HepG2 (cell line): Measurements from ENCODE around the gene ZMYND10. TPM values are rescaled to one million over a fixed set of nuclear protein-coding genes. Genes with fewer than 3 reads are reported as not detected.
A peak's percentile ranks its signal among the peaks of the same experiment; 100 is the strongest.

ENCODE experiments used
- FOXC1 ChIP-seq: sonication (generic); formaldehyde crosslinking; IDR thresholded peaks from 2 replicates; pipeline ENCODE4 v1.8.0; 2022; ENCODE audit warnings: mild to moderate bottlenecking, missing genetic modification reagents, borderline replicate concordance
- GATAD1 ChIP-seq: IDR thresholded peaks from 2 replicates; pipeline ENCODE4 v1.6.1; 2016; ENCODE audit warnings: missing genetic modification reagents, missing compliant biosample characterization
- GFI1 ChIP-seq: sonication (generic); formaldehyde crosslinking; IDR thresholded peaks from 2 replicates; pipeline ENCODE4 v1.5.0; 2020; ENCODE audit warnings: missing genetic modification reagents, mild to moderate bottlenecking, borderline replicate concordance
- GTF2F1 ChIP-seq: fragments of 150-350 bp; IDR thresholded peaks from 2 replicates; pipeline ENCODE4 v1.6.1; 2014; ENCODE audit warnings: low read length
- HDAC2 ChIP-seq: sonication (generic); formaldehyde crosslinking; IDR thresholded peaks from 2 replicates; pipeline ENCODE4 v1.4.0; 2020; ENCODE audit warnings: missing genetic modification reagents
- HNRNPUL1 ChIP-seq: fragments of 200-400 bp; formaldehyde crosslinking; IDR thresholded peaks from 2 replicates; pipeline ENCODE4 v1.6.1; 2017; ENCODE audit warnings: low read depth, mild to moderate bottlenecking, low read length, moderate library complexity
- HOXA3 ChIP-seq: sonication (generic); formaldehyde crosslinking; IDR thresholded peaks from 2 replicates; pipeline ENCODE4 v1.5.0; 2020; ENCODE audit warnings: missing genetic modification reagents
- IKZF4 ChIP-seq: sonication (generic); formaldehyde crosslinking; IDR thresholded peaks from 2 replicates; pipeline ENCODE4 v1.5.1; 2020; ENCODE audit warnings: borderline replicate concordance, mild to moderate bottlenecking, low read depth, missing genetic modification reagents; ENCODE audit errors: not compliant biosample characterization
- LCORL ChIP-seq, 2 experiments: fragments of 450-650 bp in 1 of 2; sonication (generic) in 1 of 2; formaldehyde crosslinking in 1 of 2; IDR thresholded peaks; 2 replicates each; pipeline versions ENCODE4 v1.5.0 to v1.6.1; 2017 to 2020; ENCODE audit warnings: antibody characterized with exemption in 1 of 2, missing genetic modification reagents in 1 of 2
- NFKBIZ ChIP-seq: IDR thresholded peaks from 2 replicates; pipeline ENCODE4 v1.6.1; 2018; ENCODE audit warnings: missing genetic modification reagents, missing compliant biosample characterization
- PCBP1 ChIP-seq: fragments of 200-400 bp; formaldehyde crosslinking; IDR thresholded peaks from 2 replicates; pipeline ENCODE4 v1.6.1; 2017; ENCODE audit warnings: mild to moderate bottlenecking, low read depth, low read length, borderline replicate concordance
- PLSCR1 ChIP-seq: sonication (generic); formaldehyde crosslinking; IDR thresholded peaks from 2 replicates; pipeline ENCODE4 v1.5.0; 2020; ENCODE audit warnings: missing genetic modification reagents, mild to moderate bottlenecking, borderline replicate concordance
- PPARG ChIP-seq: conservative IDR thresholded peaks from 2 replicates; pipeline ENCODE4 v1.6.1; 2016; ENCODE audit warnings: missing biosample characterization, missing genetic modification reagents
- RBM22 ChIP-seq: fragments of 200-400 bp; formaldehyde crosslinking; optimal IDR thresholded peaks from 2 replicates; pipeline ENCODE3; 2017; ENCODE audit warnings: mild to moderate bottlenecking, low read length, moderate library complexity
- SP1 ChIP-seq, 2 experiments: fragments of 450-650 bp in 1 of 2; sonication (generic) in 1 of 2; formaldehyde crosslinking in 1 of 2; IDR thresholded peaks; 2 replicates each; pipeline versions ENCODE4 v1.4.0 to v1.6.1; 2016 to 2020; ENCODE audit warnings: missing genetic modification reagents in 1 of 2
- THAP7 ChIP-seq: sonication (generic); formaldehyde crosslinking; IDR thresholded peaks from 2 replicates; pipeline ENCODE4 v1.8.1; 2023; ENCODE audit warnings: mild to moderate bottlenecking, missing genetic modification reagents
- XBP1 ChIP-seq: sonication (generic); formaldehyde crosslinking; IDR thresholded peaks from 2 replicates; pipeline ENCODE4 v1.5.0; 2020; ENCODE audit warnings: missing genetic modification reagents
- ZFP37 ChIP-seq: sonication (generic); formaldehyde crosslinking; IDR thresholded peaks from 2 replicates; pipeline ENCODE4 v1.4.0; 2020; ENCODE audit warnings: missing genetic modification reagents, borderline replicate concordance
- ZNF598 ChIP-seq: sonication (generic); formaldehyde crosslinking; IDR thresholded peaks from 2 replicates; pipeline ENCODE4 v1.5.1; 2020; ENCODE audit warnings: mild to moderate bottlenecking, missing genetic modification reagents, borderline replicate concordance
- ZNF614 ChIP-seq: IDR thresholded peaks from 2 replicates; pipeline ENCODE4 v1.6.1; 2018; ENCODE audit warnings: missing biosample characterization, missing genetic modification reagents, inconsistent platforms, borderline replicate concordance
- polyA plus RNA-seq, 8 experiments: library from polyadenylated mRNA; depleted of rRNA in 3 of 8; stranded (reverse) in 7 of 8; unstranded in 1 of 8; fragments of >200 nt; fragmentation: Illumina TruSeq in 4 of 8; extraction: Trizol in 4 of 8; gene quantifications; 2 replicates each; pipeline versions ENCODE4 v1.2.1 to v1.2.3, GENCODE V29; 2011 to 2016; ENCODE audit warnings: low read depth in 4 of 8, missing spikeins in 1 of 8, mixed read lengths in 1 of 8; ENCODE audit not compliant: insufficient read depth in 1 of 8
- total RNA-seq, 5 experiments: library from RNA; depleted of rRNA; stranded (reverse); fragments of >200 nt; fragmentation: Illumina TruSeq; extraction: Trizol; gene quantifications; 2 replicates each; pipeline ENCODE4 v1.2.3, GENCODE V29; 2016; ENCODE audit warnings: low read depth in 1 of 5
- TF ChIP-seq, protein P1 (sequence below): sonication (generic); formaldehyde crosslinking; IDR thresholded peaks from 2 replicates; pipeline ENCODE4 v1.4.0; 2020; ENCODE audit warnings: missing genetic modification reagents
- TF ChIP-seq, protein P2 (sequence below): sonication (generic); formaldehyde crosslinking; IDR thresholded peaks from 2 replicates; pipeline ENCODE4 v1.5.1; 2020; ENCODE audit warnings: missing genetic modification reagents, mild to moderate bottlenecking, borderline replicate concordance

The ZMYND10 gene
- total and polyA plus RNA-seq, 2 of the 13 experiments (the other 11 are each of a cell fraction or from before 2014, with no cell fraction given), result 0.60 to 0.74 TPM

DNA sequence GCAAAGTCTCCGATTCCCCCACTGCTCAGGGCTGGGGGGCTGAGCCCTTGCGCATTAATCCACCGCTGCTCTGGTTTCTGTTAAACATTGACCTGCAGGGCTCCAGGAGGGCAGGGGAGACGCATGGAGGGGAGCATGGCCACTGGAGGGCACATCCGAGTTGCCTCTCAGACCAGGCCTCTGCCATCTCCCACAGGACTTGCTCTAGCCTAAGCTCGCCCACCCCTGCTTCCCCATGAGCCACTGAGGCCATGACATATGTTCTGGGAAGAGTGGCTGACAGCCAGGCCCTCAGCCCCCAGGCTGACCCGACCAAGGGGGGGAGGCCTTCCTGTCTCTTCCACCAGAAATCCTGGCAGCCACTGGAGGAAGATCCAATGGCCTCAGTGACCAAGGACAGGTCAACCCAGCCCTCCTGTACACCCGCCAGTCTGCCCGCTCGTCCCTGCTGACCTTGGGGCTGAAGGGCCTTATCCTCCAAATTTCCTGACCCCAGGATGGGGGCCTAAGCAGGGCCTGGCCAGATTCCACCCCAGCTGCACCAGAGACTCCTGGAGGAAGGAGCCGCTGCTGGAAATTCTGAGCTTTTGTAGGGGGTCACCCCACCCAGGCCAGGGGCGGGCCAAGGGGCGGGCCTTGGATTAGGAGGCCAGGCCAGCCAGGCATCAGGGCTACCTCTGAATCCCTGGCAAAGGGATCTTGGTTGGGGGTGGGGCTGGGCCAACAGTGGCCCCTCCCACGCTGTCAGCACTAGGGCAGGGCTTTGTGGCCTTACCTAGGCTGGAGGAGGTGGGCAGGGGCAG, 42.3 kb downstream of the ZMYND10 start, which contains the start of gene HYAL1 (continued):
- TF ChIP-seq, protein P1, sequence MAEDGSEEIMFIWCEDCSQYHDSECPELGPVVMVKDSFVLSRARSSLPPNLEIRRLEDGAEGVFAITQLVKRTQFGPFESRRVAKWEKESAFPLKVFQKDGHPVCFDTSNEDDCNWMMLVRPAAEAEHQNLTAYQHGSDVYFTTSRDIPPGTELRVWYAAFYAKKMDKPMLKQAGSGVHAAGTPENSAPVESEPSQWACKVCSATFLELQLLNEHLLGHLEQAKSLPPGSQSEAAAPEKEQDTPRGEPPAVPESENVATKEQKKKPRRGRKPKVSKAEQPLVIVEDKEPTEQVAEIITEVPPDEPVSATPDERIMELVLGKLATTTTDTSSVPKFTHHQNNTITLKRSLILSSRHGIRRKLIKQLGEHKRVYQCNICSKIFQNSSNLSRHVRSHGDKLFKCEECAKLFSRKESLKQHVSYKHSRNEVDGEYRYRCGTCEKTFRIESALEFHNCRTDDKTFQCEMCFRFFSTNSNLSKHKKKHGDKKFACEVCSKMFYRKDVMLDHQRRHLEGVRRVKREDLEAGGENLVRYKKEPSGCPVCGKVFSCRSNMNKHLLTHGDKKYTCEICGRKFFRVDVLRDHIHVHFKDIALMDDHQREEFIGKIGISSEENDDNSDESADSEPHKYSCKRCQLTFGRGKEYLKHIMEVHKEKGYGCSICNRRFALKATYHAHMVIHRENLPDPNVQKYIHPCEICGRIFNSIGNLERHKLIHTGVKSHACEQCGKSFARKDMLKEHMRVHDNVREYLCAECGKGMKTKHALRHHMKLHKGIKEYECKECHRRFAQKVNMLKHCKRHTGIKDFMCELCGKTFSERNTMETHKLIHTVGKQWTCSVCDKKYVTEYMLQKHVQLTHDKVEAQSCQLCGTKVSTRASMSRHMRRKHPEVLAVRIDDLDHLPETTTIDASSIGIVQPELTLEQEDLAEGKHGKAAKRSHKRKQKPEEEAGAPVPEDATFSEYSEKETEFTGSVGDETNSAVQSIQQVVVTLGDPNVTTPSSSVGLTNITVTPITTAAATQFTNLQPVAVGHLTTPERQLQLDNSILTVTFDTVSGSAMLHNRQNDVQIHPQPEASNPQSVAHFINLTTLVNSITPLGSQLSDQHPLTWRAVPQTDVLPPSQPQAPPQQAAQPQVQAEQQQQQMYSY, result peak; percentile 31; the same call in 1 of the 2 replicates
- TF ChIP-seq, protein P2, sequence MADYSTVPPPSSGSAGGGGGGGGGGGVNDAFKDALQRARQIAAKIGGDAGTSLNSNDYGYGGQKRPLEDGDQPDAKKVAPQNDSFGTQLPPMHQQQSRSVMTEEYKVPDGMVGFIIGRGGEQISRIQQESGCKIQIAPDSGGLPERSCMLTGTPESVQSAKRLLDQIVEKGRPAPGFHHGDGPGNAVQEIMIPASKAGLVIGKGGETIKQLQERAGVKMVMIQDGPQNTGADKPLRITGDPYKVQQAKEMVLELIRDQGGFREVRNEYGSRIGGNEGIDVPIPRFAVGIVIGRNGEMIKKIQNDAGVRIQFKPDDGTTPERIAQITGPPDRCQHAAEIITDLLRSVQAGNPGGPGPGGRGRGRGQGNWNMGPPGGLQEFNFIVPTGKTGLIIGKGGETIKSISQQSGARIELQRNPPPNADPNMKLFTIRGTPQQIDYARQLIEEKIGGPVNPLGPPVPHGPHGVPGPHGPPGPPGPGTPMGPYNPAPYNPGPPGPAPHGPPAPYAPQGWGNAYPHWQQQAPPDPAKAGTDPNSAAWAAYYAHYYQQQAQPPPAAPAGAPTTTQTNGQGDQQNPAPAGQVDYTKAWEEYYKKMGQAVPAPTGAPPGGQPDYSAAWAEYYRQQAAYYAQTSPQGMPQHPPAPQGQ (CRISPR knock-in tag), result no peak
- no peak for TF ChIP-seq ZNF614 (CRISPR knock-in tag)
- TF ChIP-seq PPARG (CRISPR knock-in tag), result peak; percentile 64
- peak; percentile 78; the same call in 1 of the 2 replicates for TF ChIP-seq ZNF598
- TF ChIP-seq FOXC1, result no peak
- TF ChIP-seq GFI1, result peak; percentile 90
- peak; percentile 23; the same call in 1 of the 2 replicates for TF ChIP-seq XBP1 (CRISPR knock-in tag)
- TF ChIP-seq GTF2F1, result no peak
- TF ChIP-seq ZFP37 (CRISPR knock-in tag), result peak; percentile 44; the same call in 1 of the 2 replicates
- TF ChIP-seq PCBP1, result peak; percentile 60; the same call in 1 of the 2 replicates
- TF ChIP-seq HNRNPUL1, result no peak
- peak; percentile 43; the same call in 1 of the 2 replicates for TF ChIP-seq HDAC2 (CRISPR knock-in tag)
- no peak for TF ChIP-seq SP1 (IDR thresholded peaks at IDR 0.05)
- TF ChIP-seq SP1 (CRISPR knock-in tag; IDR thresholded peaks at IDR 0.05), result peak; percentile 80
- TF ChIP-seq THAP7, result no peak
- no peak for TF ChIP-seq PLSCR1
- TF ChIP-seq GATAD1, result peak; percentile 47; the same call in 1 of the 2 replicates
- TF ChIP-seq LCORL (IDR thresholded peaks at IDR 0.05), result no peak
- TF ChIP-seq LCORL (CRISPR knock-in tag; IDR thresholded peaks at IDR 0.05), result peak; percentile 80
- TF ChIP-seq RBM22, result peak; percentile 73
- TF ChIP-seq HOXA3 (CRISPR knock-in tag), result peak; percentile 56
- TF ChIP-seq NFKBIZ, result peak; percentile 58
- TF ChIP-seq IKZF4 (CRISPR knock-in tag), result peak; percentile 51
